C4-2B (cell line): ENCODE data around the gene SLC2A13.

Experiments used
- H3K27ac ChIP-seq: fragments of 450-650 bp; 2 replicates; pipeline ENCODE4 v1.5.1; 2017
- ZFX ChIP-seq: fragments of 450-650 bp; IDR thresholded peaks from 2 replicates; pipeline ENCODE4 v1.6.1; 2017
- TF ChIP-seq, protein P1 (sequence below): fragments of 450-650 bp; conservative IDR thresholded peaks from 2 replicates; pipeline ENCODE4 v1.5.1; 2017; ENCODE audit warnings: mild to moderate bottlenecking

Gene SLC2A13

DNA sequence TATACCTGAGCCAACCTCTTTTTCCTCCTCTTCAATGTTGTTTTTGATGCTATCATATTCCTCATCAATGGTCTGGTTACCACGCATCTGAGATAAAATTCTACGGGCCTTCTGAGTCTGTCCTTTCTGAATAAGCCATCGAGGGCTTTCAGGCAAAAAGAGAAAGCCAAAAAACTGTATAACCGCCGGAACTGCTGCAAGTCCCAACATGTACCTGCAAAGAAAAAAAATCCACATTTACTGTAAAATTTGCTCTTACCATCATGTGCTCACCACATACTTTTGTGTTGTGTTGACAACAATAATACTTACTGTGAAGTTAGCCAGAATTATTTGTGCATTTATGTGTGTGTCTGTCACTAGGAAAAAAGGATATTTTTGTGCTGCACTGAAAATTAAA, 77.6 kb downstream of the SLC2A13 start:
- no peak overlapping the region for H3K27ac ChIP-seq
- TF ChIP-seq ZFX = no peak
- TF ChIP-seq, protein P1, sequence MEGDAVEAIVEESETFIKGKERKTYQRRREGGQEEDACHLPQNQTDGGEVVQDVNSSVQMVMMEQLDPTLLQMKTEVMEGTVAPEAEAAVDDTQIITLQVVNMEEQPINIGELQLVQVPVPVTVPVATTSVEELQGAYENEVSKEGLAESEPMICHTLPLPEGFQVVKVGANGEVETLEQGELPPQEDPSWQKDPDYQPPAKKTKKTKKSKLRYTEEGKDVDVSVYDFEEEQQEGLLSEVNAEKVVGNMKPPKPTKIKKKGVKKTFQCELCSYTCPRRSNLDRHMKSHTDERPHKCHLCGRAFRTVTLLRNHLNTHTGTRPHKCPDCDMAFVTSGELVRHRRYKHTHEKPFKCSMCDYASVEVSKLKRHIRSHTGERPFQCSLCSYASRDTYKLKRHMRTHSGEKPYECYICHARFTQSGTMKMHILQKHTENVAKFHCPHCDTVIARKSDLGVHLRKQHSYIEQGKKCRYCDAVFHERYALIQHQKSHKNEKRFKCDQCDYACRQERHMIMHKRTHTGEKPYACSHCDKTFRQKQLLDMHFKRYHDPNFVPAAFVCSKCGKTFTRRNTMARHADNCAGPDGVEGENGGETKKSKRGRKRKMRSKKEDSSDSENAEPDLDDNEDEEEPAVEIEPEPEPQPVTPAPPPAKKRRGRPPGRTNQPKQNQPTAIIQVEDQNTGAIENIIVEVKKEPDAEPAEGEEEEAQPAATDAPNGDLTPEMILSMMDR = no peak

- no peak overlapping the region for H3K27ac ChIP-seq
- TF ChIP-seq, protein P1 = no peak
- TF ChIP-seq ZFX = no peak
Observed at GRCh38 chr12:40022850-40023249, 83.0 kb downstream of the SLC2A13 start.

- no peak for TF ChIP-seq ZFX
- TF ChIP-seq, protein P1 = no peak
- H3K27ac ChIP-seq = no peak overlapping the region
Observed at GRCh38 chr12:40020261-40020691, 85.6 kb downstream of the SLC2A13 start.

DNA sequence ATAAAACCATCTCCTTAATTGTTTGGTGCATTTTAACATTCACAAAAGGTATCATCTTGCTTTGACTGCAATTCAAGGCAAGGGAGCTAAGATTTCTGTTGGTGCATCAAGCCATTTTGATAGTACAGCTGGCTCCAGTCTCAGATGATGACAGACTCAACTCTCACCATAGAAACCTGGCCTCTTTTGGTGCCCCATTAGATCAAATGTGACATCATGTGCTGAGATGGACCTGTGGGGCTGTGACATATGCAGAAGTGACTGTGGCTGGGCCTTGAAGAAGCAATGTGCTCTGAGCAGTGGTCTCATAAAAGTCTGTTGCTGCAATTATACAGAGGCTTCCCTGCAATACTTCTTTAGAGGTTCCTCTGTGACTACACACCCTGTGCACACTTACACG, 88.4 kb downstream of the SLC2A13 start:
- no peak overlapping the region for H3K27ac ChIP-seq
- TF ChIP-seq ZFX = no peak
- TF ChIP-seq, protein P1 = no peak

GRCh38 chr12:40016980-40017379, 88.9 kb downstream of the SLC2A13 start:
- TF ChIP-seq, protein P1 = no peak
- no peak for TF ChIP-seq ZFX
- no peak overlapping the region for H3K27ac ChIP-seq

GRCh38 chr12:40015881-40016280, 90.0 kb downstream of the SLC2A13 start:
- TF ChIP-seq, protein P1 = no peak
- TF ChIP-seq ZFX = no peak
- H3K27ac ChIP-seq = no peak overlapping the region

GRCh38 chr12:40015345-40015744, 90.5 kb downstream of the SLC2A13 start:
- H3K27ac ChIP-seq = no peak overlapping the region
- TF ChIP-seq, protein P1 = no peak
- no peak for TF ChIP-seq ZFX
